ENCODE measurements around the gene KIF21B. TPM values are rescaled to one million over a fixed set of nuclear protein-coding genes. Genes with fewer than 3 reads are reported as not detected.

The KIF21B gene
- total RNA-seq, 1 experiment from 2014 or later = 0.60 TPM

- POLR2A ChIA-PET (ENCODE audit: low non-redundant PET) = no interaction called here
- Histone ChIP-seq H3K27ac (ENCODE audit: low read depth, low read length, poor library complexity, severe bottlenecking) (no peak overlapping the region), H3K4me3 (ENCODE audit: low read depth, low read length, poor library complexity, severe bottlenecking) (no peak overlapping the region), H3K4me1 (ENCODE audit: insufficient read depth, low read length, poor library complexity, severe bottlenecking) (no peaks in the 10 kb centered on the region), H3K36me3 (ENCODE audit: insufficient read depth, low read length, poor library complexity, severe bottlenecking) (no peaks in the 10 kb centered on the region), H3K27me3 (replicated peaks; ENCODE audit: insufficient read depth, low read depth, low read length, poor library complexity) (no peaks in the 10 kb centered on the region), H3K9me3 (ENCODE audit: low read depth, low read length, poor library complexity, severe bottlenecking) (no peaks in the 10 kb centered on the region)
- BruUV-seq (replicated peaks) = no TSS peak
- no peak for DNase-seq (ENCODE audit: low spot score)
- intact Hi-C loops (cut with micrococcal nuclease; ENCODE audit: unreplicated experiment) = no loop called here
- CTCF ChIA-PET = no interaction called here
- TF ChIP-seq EZH2 (IDR thresholded peaks at IDR 0.05; ENCODE audit: borderline replicate concordance, low read depth, low read length, poor library complexity, severe bottlenecking) = no peak
- TF ChIP-seq CTCF (conservative IDR thresholded peaks at IDR 0.05; ENCODE audit: low read depth, low read length) = no peak
Measured at GRCh38 chr1:201062511-201063091, 39.1 kb upstream of the KIF21B start.

DNA sequence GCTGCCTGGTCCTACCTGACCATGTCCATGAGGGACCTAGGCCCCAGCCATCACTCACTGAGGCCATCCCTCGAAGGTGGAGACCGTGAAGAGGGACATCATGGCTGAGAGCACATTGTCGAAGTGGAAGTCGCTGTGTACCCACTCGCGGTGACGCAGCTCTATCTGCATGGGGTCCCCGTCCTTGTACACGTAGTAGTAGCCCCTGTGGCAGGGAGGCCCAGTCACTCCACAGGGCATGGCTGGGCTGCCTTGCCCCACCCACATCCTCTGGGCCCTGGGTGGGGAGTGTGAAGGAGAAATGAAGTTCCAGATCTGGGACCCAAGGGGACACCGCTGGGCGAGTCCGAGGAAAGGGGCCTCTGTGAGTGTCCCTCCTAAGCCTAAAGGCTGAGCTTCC is 38.4 kb upstream of the KIF21B start:
- Histone ChIP-seq H3K27me3 (replicated peaks; ENCODE audit: insufficient read depth, low read depth, low read length, poor library complexity) (no peaks in the 10 kb centered on the region), H3K4me1 (ENCODE audit: insufficient read depth, low read length, poor library complexity, severe bottlenecking) (no peaks in the 10 kb centered on the region), H3K9me3 (ENCODE audit: low read depth, low read length, poor library complexity, severe bottlenecking) (no peaks in the 10 kb centered on the region), H3K27ac (ENCODE audit: low read depth, low read length, poor library complexity, severe bottlenecking) (no peak overlapping the region), H3K36me3 (ENCODE audit: insufficient read depth, low read length, poor library complexity, severe bottlenecking) (no peaks in the 10 kb centered on the region), H3K4me3 (ENCODE audit: low read depth, low read length, poor library complexity, severe bottlenecking) (no peak overlapping the region)
- TF ChIP-seq EZH2 (IDR thresholded peaks at IDR 0.05; ENCODE audit: borderline replicate concordance, low read depth, low read length, poor library complexity, severe bottlenecking) (no peak), CTCF (conservative IDR thresholded peaks at IDR 0.05; ENCODE audit: low read depth, low read length) (no peak)
- ChIA-PET POLR2A (ENCODE audit: low non-redundant PET) (no interaction called here), CTCF (no interaction called here)
- BruUV-seq (replicated peaks) = no TSS peak
- intact Hi-C loops (cut with micrococcal nuclease; ENCODE audit: unreplicated experiment) = no loop called here
- DNase-seq (ENCODE audit: low spot score) = no peak

- intact Hi-C loops (cut with micrococcal nuclease; ENCODE audit: unreplicated experiment) = no loop called here
- no peaks in the 10 kb centered on the region for H3K36me3 ChIP-seq (ENCODE audit: insufficient read depth, low read length, poor library complexity, severe bottlenecking)
- no peak for DNase-seq (ENCODE audit: low spot score)
- H3K9me3 ChIP-seq (ENCODE audit: low read depth, low read length, poor library complexity, severe bottlenecking) = no peaks in the 10 kb centered on the region
- ChIA-PET POLR2A (ENCODE audit: low non-redundant PET) (no interaction called here), CTCF (no interaction called here)
- H3K27ac ChIP-seq (ENCODE audit: low read depth, low read length, poor library complexity, severe bottlenecking) = no peak overlapping the region
- no peaks in the 10 kb centered on the region for H3K4me1 ChIP-seq (ENCODE audit: insufficient read depth, low read length, poor library complexity, severe bottlenecking)
- no peaks in the 10 kb centered on the region for H3K27me3 ChIP-seq (replicated peaks; ENCODE audit: insufficient read depth, low read depth, low read length, poor library complexity)
- H3K4me3 ChIP-seq (ENCODE audit: low read depth, low read length, poor library complexity, severe bottlenecking) = no peak overlapping the region
- TF ChIP-seq CTCF (conservative IDR thresholded peaks at IDR 0.05; ENCODE audit: low read depth, low read length) (no peak), EZH2 (IDR thresholded peaks at IDR 0.05; ENCODE audit: borderline replicate concordance, low read depth, low read length, poor library complexity, severe bottlenecking) (no peak)
- BruUV-seq (replicated peaks) = no TSS peak
Measured at GRCh38 chr1:201061049-201061448, 37.5 kb upstream of the KIF21B start.

All from A673 (cell line).